MM.1S (cell line): ENCODE data around the gene TREX2.

ENCODE experiments used
- EZH2 ChIP-seq: fragments of 300-600 bp; sonication (generic); optimal IDR thresholded peaks from 2 replicates; pipeline ENCODE3; 2017; ENCODE audit warnings: low read depth, mild to moderate bottlenecking, antibody characterized with exemption, low read length, mixed read lengths
- TF ChIP-seq, protein P1 (sequence below): fragments of 300-600 bp; sonication (generic); IDR thresholded peaks from 2 replicates; pipeline ENCODE4 v1.5.1; 2016; ENCODE audit warnings: antibody characterized with exemption, low read length, mixed read lengths

DNA sequence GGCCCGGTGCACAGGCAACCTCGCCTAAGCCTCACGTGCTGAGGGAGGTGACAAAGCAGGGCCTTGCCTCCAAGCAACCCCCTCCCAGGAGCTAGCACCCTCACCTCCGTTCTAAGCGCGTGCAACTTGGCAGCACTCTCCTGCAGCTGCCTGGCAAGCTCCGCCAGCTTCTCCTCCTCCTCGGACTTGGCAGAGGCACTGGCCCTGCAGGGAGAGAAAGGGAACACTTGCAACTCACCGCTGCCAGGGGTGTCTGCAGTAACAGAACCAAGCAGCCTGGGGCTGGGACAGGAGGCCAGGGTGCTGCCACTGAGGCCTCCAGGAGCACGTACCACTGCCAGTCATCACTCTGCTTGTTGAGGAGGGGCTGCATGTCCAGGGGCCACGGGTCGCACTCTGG lies 10.3 kb upstream of the TREX2 start:
- TF ChIP-seq, protein P1, sequence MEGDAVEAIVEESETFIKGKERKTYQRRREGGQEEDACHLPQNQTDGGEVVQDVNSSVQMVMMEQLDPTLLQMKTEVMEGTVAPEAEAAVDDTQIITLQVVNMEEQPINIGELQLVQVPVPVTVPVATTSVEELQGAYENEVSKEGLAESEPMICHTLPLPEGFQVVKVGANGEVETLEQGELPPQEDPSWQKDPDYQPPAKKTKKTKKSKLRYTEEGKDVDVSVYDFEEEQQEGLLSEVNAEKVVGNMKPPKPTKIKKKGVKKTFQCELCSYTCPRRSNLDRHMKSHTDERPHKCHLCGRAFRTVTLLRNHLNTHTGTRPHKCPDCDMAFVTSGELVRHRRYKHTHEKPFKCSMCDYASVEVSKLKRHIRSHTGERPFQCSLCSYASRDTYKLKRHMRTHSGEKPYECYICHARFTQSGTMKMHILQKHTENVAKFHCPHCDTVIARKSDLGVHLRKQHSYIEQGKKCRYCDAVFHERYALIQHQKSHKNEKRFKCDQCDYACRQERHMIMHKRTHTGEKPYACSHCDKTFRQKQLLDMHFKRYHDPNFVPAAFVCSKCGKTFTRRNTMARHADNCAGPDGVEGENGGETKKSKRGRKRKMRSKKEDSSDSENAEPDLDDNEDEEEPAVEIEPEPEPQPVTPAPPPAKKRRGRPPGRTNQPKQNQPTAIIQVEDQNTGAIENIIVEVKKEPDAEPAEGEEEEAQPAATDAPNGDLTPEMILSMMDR = no peak
- TF ChIP-seq EZH2 = no peak
